G401.6 (cell line): ENCODE data around the gene POLD2.

Experiments used
- FAIRE-seq: peaks from 2 replicates; lab custom pipeline; 2012; peaks lifted over from hg19 to GRCh38; lab: Jason Lieb, UNC

POLD2 gene

GRCh38 chr7:44112997-44113763 is 10.2 kb downstream of the POLD2 start:
- no peak for FAIRE-seq

GRCh38 chr7:44112231-44112996 is 10.9 kb downstream of the POLD2 start:
- FAIRE-seq = no peak

GRCh38 chr7:44111761-44112160 is 11.6 kb downstream of the POLD2 start:
- no peak for FAIRE-seq

GRCh38 chr7:44110719-44111635 is 12.4 kb downstream of the POLD2 start:
- no peak for FAIRE-seq

- no peak for FAIRE-seq
Measured at GRCh38 chr7:44109991-44110390, 13.4 kb downstream of the POLD2 start.

- no peak for FAIRE-seq
Measured at GRCh38 chr7:44108768-44109750, 14.3 kb downstream of the POLD2 start.

GRCh38 chr7:44107961-44108767 is 15.2 kb downstream of the POLD2 start:
- no peak for FAIRE-seq

- no peak for FAIRE-seq
Measured at GRCh38 chr7:44107116-44107960, 16.0 kb downstream of the POLD2 start.

GRCh38 chr7:44106311-44107065 is 16.9 kb downstream of the POLD2 start:
- FAIRE-seq = no peak

GRCh38 chr7:44105832-44106231 is 17.5 kb downstream of the POLD2 start:
- no peak for FAIRE-seq

- no peak for FAIRE-seq
Measured at GRCh38 chr7:44104860-44105771, 18.2 kb downstream of the POLD2 start.

GRCh38 chr7:44103923-44104859 is 19.2 kb downstream of the POLD2 start, which contains the start of gene AEBP1:
Gene AEBP1 (plus strand): TSS chr7:44104345. CDS start chr7:44104666, 321 bp downstream.
- no peak for FAIRE-seq

- FAIRE-seq = no peak
Measured at GRCh38 chr7:44103566-44103922, 19.8 kb downstream of the POLD2 start.

- FAIRE-seq = no peak
Measured at GRCh38 chr7:44102846-44103565, 20.3 kb downstream of the POLD2 start.

- no peak for FAIRE-seq
Measured at GRCh38 chr7:44101966-44102845, 21.1 kb downstream of the POLD2 start.
